ENCODE results near the gene RHOG.

RHOG gene

DNA sequence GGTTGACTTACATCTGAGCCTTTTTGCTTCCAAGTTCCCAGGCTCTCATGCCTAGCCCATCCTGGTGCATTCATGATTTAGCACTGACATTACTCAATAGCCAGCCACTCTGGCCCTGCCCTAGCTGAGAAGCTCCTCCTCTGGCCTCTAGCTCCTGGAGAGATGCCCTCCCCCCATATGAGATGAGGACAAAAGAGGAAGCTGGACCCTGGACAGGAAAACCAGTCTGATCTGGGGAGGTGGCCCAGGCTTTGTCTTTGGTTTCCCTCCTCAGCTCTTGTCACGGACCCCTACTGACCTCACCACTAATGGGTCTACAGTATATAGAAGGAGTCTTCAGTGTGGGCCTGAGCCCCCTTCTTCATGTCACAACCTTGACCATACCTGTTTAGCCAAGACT is 3.0 kb downstream of the RHOG start:
- H3K27me3 ChIP-seq (ENCODE audit: low read depth, low read length) = no peaks in the 10 kb centered on the region
- no peak overlapping the region for H3K4me3 ChIP-seq (ENCODE audit: low read length)
- H3K9ac ChIP-seq (ENCODE audit: low read length) = no peak overlapping the region; the same call in 1 of the 2 replicates
- peaks cover 48% of the 10 kb centered on the region for H3K4me1 ChIP-seq (ENCODE audit: low read length)
- peak overlapping the region; percentile 97 for H3K4me2 ChIP-seq (ENCODE audit: low read length)
- no peaks in the 10 kb centered on the region for H3K9me3 ChIP-seq (ENCODE audit: insufficient read depth, low read length)
- TF ChIP-seq, protein P1, sequence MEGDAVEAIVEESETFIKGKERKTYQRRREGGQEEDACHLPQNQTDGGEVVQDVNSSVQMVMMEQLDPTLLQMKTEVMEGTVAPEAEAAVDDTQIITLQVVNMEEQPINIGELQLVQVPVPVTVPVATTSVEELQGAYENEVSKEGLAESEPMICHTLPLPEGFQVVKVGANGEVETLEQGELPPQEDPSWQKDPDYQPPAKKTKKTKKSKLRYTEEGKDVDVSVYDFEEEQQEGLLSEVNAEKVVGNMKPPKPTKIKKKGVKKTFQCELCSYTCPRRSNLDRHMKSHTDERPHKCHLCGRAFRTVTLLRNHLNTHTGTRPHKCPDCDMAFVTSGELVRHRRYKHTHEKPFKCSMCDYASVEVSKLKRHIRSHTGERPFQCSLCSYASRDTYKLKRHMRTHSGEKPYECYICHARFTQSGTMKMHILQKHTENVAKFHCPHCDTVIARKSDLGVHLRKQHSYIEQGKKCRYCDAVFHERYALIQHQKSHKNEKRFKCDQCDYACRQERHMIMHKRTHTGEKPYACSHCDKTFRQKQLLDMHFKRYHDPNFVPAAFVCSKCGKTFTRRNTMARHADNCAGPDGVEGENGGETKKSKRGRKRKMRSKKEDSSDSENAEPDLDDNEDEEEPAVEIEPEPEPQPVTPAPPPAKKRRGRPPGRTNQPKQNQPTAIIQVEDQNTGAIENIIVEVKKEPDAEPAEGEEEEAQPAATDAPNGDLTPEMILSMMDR (IDR thresholded peaks at IDR 0.05; ENCODE audit: low read depth, low read length) = no peak
- TF ChIP-seq EZH2phosphoT487 (IDR thresholded peaks at IDR 0.05; ENCODE audit: low read depth) = no peak
- no peak overlapping the region for H3K27ac ChIP-seq (ENCODE audit: low read length)
- H2AFZ ChIP-seq (ENCODE audit: low read depth, low read length) = no peak overlapping the region
- H4K20me1 ChIP-seq (ENCODE audit: insufficient read depth, low read length) = peaks cover 69% of the 10 kb centered on the region
- peaks cover 78% of the 10 kb centered on the region for H3K79me2 ChIP-seq (ENCODE audit: low read length)
- H3K36me3 ChIP-seq (replicated peaks; ENCODE audit: low read depth, low read length) = peaks cover 39% of the 10 kb centered on the region

DNA sequence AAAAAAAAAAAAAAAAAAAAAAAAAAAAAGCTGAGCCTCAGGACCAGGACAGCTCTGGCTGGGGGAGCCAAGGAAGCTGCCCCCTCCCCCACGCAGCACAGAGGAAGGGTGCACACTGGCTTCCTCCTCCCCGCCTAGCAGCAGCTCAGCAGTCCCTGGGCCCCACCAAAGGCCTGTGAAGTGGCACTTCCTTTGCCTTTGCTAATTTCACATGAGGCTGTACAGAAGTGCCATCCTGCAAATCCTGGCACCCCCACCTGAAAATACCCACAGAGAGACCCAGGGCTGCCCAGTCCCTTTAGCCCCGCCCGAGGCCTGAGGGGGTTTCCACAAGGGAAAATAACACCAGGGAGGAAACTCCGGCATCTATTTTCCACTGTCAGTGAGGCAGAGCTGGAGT is 3.9 kb downstream of the RHOG start:
- H3K79me2 ChIP-seq (ENCODE audit: low read length) = peaks cover 87% of the 10 kb centered on the region
- peak overlapping the region; percentile 14; the same call in 1 of the 2 replicates for H3K27ac ChIP-seq (ENCODE audit: low read length)
- H3K4me1 ChIP-seq (ENCODE audit: low read length) = peaks cover 44% of the 10 kb centered on the region
- H3K9me3 ChIP-seq (ENCODE audit: insufficient read depth, low read length) = no peaks in the 10 kb centered on the region
- H3K36me3 ChIP-seq (replicated peaks; ENCODE audit: low read depth, low read length) = peaks cover 46% of the 10 kb centered on the region
- H3K9ac ChIP-seq (ENCODE audit: low read length) = peak overlapping the region; percentile 16; the same call in 1 of the 2 replicates
- H3K4me2 ChIP-seq (ENCODE audit: low read length) = peak overlapping the region; percentile 97
- TF ChIP-seq, protein P1 (IDR thresholded peaks at IDR 0.05; ENCODE audit: low read depth, low read length) = no peak
- no peak for TF ChIP-seq EZH2phosphoT487 (IDR thresholded peaks at IDR 0.05; ENCODE audit: low read depth)
- H3K27me3 ChIP-seq (ENCODE audit: low read depth, low read length) = no peaks in the 10 kb centered on the region
- H4K20me1 ChIP-seq (ENCODE audit: insufficient read depth, low read length) = peaks cover 78% of the 10 kb centered on the region
- H3K4me3 ChIP-seq (ENCODE audit: low read length) = no peak overlapping the region
- no peak overlapping the region for H2AFZ ChIP-seq (ENCODE audit: low read depth, low read length)

DNA sequence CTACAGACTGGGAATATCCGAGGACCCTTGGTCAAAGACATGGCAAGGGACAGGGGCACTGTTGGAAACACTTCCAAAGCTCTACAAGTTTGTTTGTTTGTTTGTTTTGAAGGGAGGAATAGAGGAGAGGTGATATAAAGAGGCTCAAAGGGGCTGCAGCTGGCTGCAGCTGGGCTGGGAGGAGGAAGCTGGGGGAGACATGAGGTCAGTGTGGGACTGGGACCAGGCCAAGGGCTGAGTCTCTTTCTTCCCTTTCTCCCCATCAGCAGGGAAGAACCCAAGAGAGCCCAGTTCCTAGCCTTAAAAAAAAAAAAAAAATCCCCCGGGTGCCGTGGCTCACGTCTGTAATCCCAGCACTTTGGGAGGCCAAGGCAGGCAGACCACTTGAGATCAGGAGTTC is 5.0 kb downstream of the RHOG start:
- Histone ChIP-seq H3K4me1 (ENCODE audit: low read length) (peaks cover 41% of the 10 kb centered on the region), H3K9me3 (ENCODE audit: insufficient read depth, low read length) (no peaks in the 10 kb centered on the region), H3K4me2 (ENCODE audit: low read length) (no peak overlapping the region), H3K9ac (ENCODE audit: low read length) (no peak overlapping the region), H3K27ac (ENCODE audit: low read length) (no peak overlapping the region), H4K20me1 (ENCODE audit: insufficient read depth, low read length) (peaks cover 90% of the 10 kb centered on the region), H3K27me3 (ENCODE audit: low read depth, low read length) (no peaks in the 10 kb centered on the region), H3K36me3 (replicated peaks; ENCODE audit: low read depth, low read length) (peaks cover 56% of the 10 kb centered on the region), H3K79me2 (ENCODE audit: low read length) (peaks cover 99% of the 10 kb centered on the region), H2AFZ (ENCODE audit: low read depth, low read length) (no peak overlapping the region), H3K4me3 (ENCODE audit: low read length) (no peak overlapping the region)
- TF ChIP-seq, protein P1 (IDR thresholded peaks at IDR 0.05; ENCODE audit: low read depth, low read length) = no peak
- no peak for TF ChIP-seq EZH2phosphoT487 (IDR thresholded peaks at IDR 0.05; ENCODE audit: low read depth)

DNA sequence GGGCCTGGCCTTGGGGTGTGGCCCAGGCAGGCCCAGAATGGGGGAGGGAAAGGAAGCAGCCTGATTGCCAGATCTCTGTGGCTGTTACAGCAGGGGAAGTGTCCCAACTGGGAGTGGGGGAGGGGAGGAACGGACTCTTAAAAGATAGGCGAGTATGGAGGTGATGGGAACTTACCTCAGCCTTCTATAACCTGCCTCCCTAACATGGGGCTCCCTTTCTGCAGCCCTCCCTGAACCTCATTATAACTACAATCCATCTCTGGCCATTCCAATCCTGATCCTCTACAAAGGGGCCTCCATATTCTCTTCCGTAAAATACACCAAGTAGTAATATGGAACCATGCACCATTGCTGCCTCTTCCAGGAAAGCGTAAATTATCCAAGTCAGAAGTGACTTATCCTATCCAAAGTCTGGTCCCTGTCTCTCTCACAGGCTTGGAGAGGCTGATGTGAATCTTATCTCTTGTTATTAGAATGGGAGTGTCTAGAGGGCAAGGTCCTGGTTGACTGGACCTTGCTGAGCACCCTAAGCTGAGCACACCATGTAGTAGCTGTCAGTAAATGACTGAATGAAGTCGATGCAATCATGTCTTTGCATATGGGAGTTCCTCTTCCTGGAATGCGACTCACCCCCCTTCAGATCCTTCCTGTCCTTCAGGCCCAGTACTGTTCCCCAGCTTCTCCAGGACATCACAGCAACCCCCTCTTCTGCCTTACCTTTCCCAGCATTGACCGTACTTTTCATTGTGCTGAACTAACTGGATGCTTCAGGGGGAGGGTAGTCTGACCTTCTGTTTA is 5.9 kb downstream of the RHOG start:
- Histone ChIP-seq H3K36me3 (replicated peaks; ENCODE audit: low read depth, low read length) (peaks cover 61% of the 10 kb centered on the region), H3K4me1 (ENCODE audit: low read length) (peaks cover 41% of the 10 kb centered on the region), H3K27ac (ENCODE audit: low read length) (no peak overlapping the region), H3K9me3 (ENCODE audit: insufficient read depth, low read length) (no peaks in the 10 kb centered on the region), H3K27me3 (ENCODE audit: low read depth, low read length) (no peaks in the 10 kb centered on the region), H2AFZ (ENCODE audit: low read depth, low read length) (no peak overlapping the region), H3K4me3 (ENCODE audit: low read length) (no peak overlapping the region), H4K20me1 (ENCODE audit: insufficient read depth, low read length) (peaks cover 97% of the 10 kb centered on the region), H3K79me2 (ENCODE audit: low read length) (peaks cover 99% of the 10 kb centered on the region), H3K4me2 (ENCODE audit: low read length) (no peak overlapping the region), H3K9ac (ENCODE audit: low read length) (no peak overlapping the region)
- TF ChIP-seq EZH2phosphoT487 (IDR thresholded peaks at IDR 0.05; ENCODE audit: low read depth) = no peak
- TF ChIP-seq, protein P1 (IDR thresholded peaks at IDR 0.05; ENCODE audit: low read depth, low read length) = no peak
